ENCODE data around the gene LAMC2.
"Not testable (repeated sequence)": the region's sequence is repeated elsewhere in the genome, so short reads cannot be mapped to it uniquely, and the experiment has no call there.

The LAMC2 gene

DNA sequence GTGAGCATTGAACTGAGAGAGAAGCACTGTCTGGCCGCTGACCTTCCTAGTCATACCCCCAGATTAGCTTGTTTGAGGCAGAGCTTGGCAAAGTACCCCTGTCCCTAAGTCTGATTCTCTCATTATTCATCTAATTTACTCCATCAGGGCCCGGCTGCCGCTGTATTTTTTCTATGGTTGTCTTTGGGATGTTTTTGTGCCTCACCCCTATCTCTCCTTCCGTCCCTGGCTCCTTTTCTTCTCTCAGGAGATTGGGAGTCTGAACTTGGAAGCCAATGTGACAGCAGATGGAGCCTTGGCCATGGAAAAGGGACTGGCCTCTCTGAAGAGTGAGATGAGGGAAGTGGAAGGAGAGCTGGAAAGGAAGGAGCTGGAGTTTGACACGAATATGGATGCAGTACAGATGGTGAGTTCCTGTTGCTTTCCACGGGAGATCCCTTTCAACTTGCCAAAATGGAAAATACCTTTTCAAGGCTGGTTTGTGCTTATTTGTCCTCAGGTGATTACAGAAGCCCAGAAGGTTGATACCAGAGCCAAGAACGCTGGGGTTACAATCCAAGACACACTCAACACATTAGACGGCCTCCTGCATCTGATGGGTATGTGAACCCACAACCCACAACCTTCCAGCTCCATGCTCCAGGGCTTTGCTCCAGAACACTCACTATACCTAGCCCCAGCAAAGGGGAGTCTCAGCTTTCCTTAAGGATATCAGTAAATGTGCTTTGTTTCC is 53.9 kb downstream of the LAMC2 start:
- ChIA-PET POLR2A (no interaction called here), CTCF (interaction anchor here (0.7 to 7.0 kb wide), 5 partner anchors 9 to 277 kb away, joined by 3 to 57 read pairs (median 5); no protein-coding TSS in a partner anchor)
- no peak for TF ChIP-seq CTCF (IDR thresholded peaks at IDR 0.05; ENCODE audit: control extremely low read depth, extremely low read depth, low read depth, missing control alignments)
- no peak for DNase-seq (ENCODE audit: extremely low spot score)

DNA sequence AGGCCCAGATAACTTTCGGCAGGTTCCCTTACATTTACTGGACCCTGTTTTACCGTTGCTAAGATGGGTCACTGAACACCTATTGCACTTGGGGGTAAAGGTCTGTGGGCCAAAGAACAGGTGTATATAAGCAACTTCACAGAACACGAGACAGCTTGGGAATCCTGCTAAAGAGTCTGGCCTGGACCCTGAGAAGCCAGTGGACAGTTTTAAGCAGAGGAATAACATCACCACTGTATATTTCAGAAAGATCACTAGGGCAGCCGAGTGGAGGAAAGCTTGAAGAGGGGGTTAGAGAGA is 54.4 kb downstream of the LAMC2 start:
- no peak for DNase-seq (ENCODE audit: extremely low spot score)
- CTCF ChIA-PET, result interaction anchor here (0.7 to 7.0 kb wide), 5 partner anchors 8 to 222 kb away, joined by 3 to 57 read pairs (median 6); no protein-coding TSS in a partner anchor
- POLR2A ChIA-PET, result no interaction called here
- TF ChIP-seq CTCF (IDR thresholded peaks at IDR 0.05; ENCODE audit: control extremely low read depth, extremely low read depth, low read depth, missing control alignments), result no peak

- CTCF ChIA-PET, result interaction anchor here (0.7 to 7.0 kb wide), 6 partner anchors 8 to 278 kb away, joined by 3 to 57 read pairs (median 5); no protein-coding TSS in a partner anchor
- POLR2A ChIA-PET; DNase-seq (ENCODE audit: extremely low spot score): not testable (repeated sequence)
These were observed 54.8 kb downstream of the LAMC2 start for GRCh38 chr1:183240853-183241252.

DNA sequence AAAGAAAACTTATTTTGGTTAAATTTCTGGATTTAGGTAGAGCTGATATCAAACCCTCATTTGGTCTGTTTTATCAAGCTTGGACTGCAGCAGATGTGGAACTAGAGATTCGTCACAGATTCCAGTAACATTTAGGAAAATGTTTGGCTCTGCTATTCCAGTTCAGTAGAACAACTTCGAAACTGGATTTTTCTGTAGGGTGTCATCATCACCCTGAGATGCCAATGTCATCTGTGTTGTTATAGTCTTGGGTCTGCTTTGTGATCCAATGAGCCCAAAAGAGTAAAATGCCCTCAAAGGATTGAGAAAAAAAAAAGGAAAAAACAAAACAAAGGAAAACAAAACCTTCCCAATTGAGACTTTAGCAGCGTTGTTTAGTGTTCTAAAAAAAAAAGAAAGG is 55.4 kb downstream of the LAMC2 start:
- ChIA-PET POLR2A (no interaction called here), CTCF (interaction anchor here (1.4 to 7.0 kb wide), 3 partner anchors 12 to 279 kb away, joined by 4 to 57 read pairs (median 7); no protein-coding TSS in a partner anchor)
- DNase-seq (ENCODE audit: extremely low spot score), result no peak
- TF ChIP-seq CTCF (IDR thresholded peaks at IDR 0.05; ENCODE audit: control extremely low read depth, extremely low read depth, low read depth, missing control alignments), result no peak

- TF ChIP-seq CTCF (IDR thresholded peaks at IDR 0.05; ENCODE audit: control extremely low read depth, extremely low read depth, low read depth, missing control alignments), result no peak
- ChIA-PET POLR2A (no interaction called here), CTCF (interaction anchor here (1.2 to 7.0 kb wide), 3 partner anchors 13 to 280 kb away, joined by 4 to 57 read pairs (median 7); no protein-coding TSS in a partner anchor)
- DNase-seq (ENCODE audit: extremely low spot score), result no peak
These were observed 56.5 kb downstream of the LAMC2 start for GRCh38 chr1:183242556-183242955.

DNA sequence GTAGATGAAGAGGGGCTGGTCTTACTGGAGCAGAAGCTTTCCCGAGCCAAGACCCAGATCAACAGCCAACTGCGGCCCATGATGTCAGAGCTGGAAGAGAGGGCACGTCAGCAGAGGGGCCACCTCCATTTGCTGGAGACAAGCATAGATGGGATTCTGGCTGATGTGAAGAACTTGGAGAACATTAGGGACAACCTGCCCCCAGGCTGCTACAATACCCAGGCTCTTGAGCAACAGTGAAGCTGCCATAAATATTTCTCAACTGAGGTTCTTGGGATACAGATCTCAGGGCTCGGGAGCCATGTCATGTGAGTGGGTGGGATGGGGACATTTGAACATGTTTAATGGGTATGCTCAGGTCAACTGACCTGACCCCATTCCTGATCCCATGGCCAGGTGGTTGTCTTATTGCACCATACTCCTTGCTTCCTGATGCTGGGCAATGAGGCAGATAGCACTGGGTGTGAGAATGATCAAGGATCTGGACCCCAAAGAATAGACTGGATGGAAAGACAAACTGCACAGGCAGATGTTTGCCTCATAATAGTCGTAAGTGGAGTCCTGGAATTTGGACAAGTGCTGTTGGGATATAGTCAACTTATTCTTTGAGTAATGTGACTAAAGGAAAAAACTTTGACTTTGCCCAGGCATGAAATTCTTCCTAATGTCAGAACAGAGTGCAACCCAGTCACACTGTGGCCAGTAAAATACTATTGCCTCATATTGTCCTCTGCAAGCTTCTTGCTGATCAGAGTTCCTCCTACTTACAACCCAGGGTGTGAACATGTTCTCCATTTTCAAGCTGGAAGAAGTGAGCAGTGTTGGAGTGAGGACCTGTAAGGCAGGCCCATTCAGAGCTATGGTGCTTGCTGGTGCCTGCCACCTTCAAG is 57.3 kb downstream of the LAMC2 start:
- no peak for DNase-seq (ENCODE audit: extremely low spot score)
- ChIA-PET POLR2A (no interaction called here), CTCF (interaction anchor here (1.2 to 7.0 kb wide), 4 partner anchors 14 to 281 kb away, joined by 3 to 57 read pairs (median 6); no protein-coding TSS in a partner anchor)
- no peak for TF ChIP-seq CTCF (IDR thresholded peaks at IDR 0.05; ENCODE audit: control extremely low read depth, extremely low read depth, low read depth, missing control alignments)

Data from GM10248 (cell line).